H9 (cell line): ENCODE results near the gene NT5C3A. TPM values are rescaled to one million over a fixed set of nuclear protein-coding genes. Genes with fewer than 3 reads are reported as not detected.
"Not testable (repeated sequence)": the region's sequence is repeated elsewhere in the genome, so short reads cannot be mapped to it uniquely, and the experiment has no call there.

Source experiments
- DNase-seq: peaks from one replicate; pipeline ENCODE4 v3.0.0-alpha.2; 2017
- H2AFZ ChIP-seq: one replicate; pipeline ENCODE4 v1.6.1; 2013; ENCODE audit warnings: mild to moderate bottlenecking, low read length, control low read depth, moderate library complexity
- H2AK5ac ChIP-seq: 2 replicates; pipeline ENCODE4 v1.6.1; 2013; ENCODE audit warnings: low read length, control low read depth, mixed read lengths; ENCODE audit not compliant: insufficient read length
- H2BK120ac ChIP-seq: one replicate; pipeline ENCODE4 v1.6.1; 2013; ENCODE audit warnings: low read depth, mild to moderate bottlenecking, low read length, control low read depth, inconsistent platforms; ENCODE audit not compliant: poor library complexity, severe bottlenecking
- H2BK12ac ChIP-seq: 2 replicates; pipeline ENCODE4 v1.6.1; 2013; ENCODE audit warnings: low read length, control low read depth, mixed read lengths, low read depth; ENCODE audit not compliant: insufficient read length
- H2BK15ac ChIP-seq: 2 replicates; pipeline ENCODE4 v1.6.1; 2013; ENCODE audit warnings: low read depth, low read length, control low read depth
- H2BK20ac ChIP-seq: one replicate; pipeline ENCODE4 v1.6.1; 2013; ENCODE audit warnings: low read depth, mild to moderate bottlenecking, low read length, control low read depth, inconsistent platforms; ENCODE audit not compliant: poor library complexity, severe bottlenecking
- H2BK5ac ChIP-seq: 2 replicates; pipeline ENCODE4 v1.6.1; 2013; ENCODE audit warnings: low read length, control low read depth, mixed read lengths; ENCODE audit not compliant: insufficient read length
- H3K14ac ChIP-seq: 2 replicates; pipeline ENCODE4 v1.6.1; 2013; ENCODE audit warnings: low read length, control low read depth; ENCODE audit not compliant: insufficient read depth
- H3K18ac ChIP-seq: 2 replicates; pipeline ENCODE4 v1.6.1; 2013; ENCODE audit warnings: low read depth, mild to moderate bottlenecking, mixed read lengths, low read length, control low read depth; ENCODE audit not compliant: insufficient read length
- H3K23ac ChIP-seq: 2 replicates; pipeline ENCODE4 v1.6.1; 2013; ENCODE audit warnings: low read length, control low read depth, mixed read lengths, low read depth; ENCODE audit not compliant: insufficient read length
- H3K23me2 ChIP-seq: 2 replicates; pipeline ENCODE4 v1.6.1; 2013; ENCODE audit warnings: low read depth, mild to moderate bottlenecking, mixed read lengths, low read length, control low read depth; ENCODE audit not compliant: insufficient read length, poor library complexity, severe bottlenecking
- H3K27ac ChIP-seq: 2 replicates; pipeline ENCODE4 v1.5.1; 2013; ENCODE audit warnings: low read length, control low read depth, mixed read lengths, low read depth; ENCODE audit not compliant: insufficient read length
- H3K27me3 ChIP-seq: 2 replicates; pipeline ENCODE4 v1.6.1; 2013; ENCODE audit warnings: low read length, control low read depth, inconsistent platforms; ENCODE audit not compliant: insufficient read depth
- H3K4ac ChIP-seq: 2 replicates; pipeline ENCODE4 v1.6.1; 2013; ENCODE audit warnings: low read depth, mild to moderate bottlenecking, control low read depth, inconsistent platforms, low read length, moderate library complexity
- H3K4me1 ChIP-seq: 2 replicates; pipeline ENCODE4 v1.6.1; 2013; ENCODE audit warnings: low read length, control low read depth, inconsistent platforms; ENCODE audit not compliant: insufficient read depth
- H3K4me2 ChIP-seq: 2 replicates; pipeline ENCODE4 v1.6.1; 2013; ENCODE audit warnings: low read length, control low read depth, mixed read lengths; ENCODE audit not compliant: insufficient read length, insufficient read depth
- H3K56ac ChIP-seq: 2 replicates; pipeline ENCODE4 v1.6.1; 2013; ENCODE audit warnings: low read depth, mild to moderate bottlenecking, mixed read lengths, low read length, control low read depth; ENCODE audit not compliant: insufficient read length
- H3K79me1 ChIP-seq: 2 replicates; pipeline ENCODE4 v1.6.1; 2013; ENCODE audit warnings: low read depth, mild to moderate bottlenecking, moderate library complexity, low read length, control low read depth, inconsistent platforms; ENCODE audit not compliant: insufficient read depth, poor library complexity, severe bottlenecking
- H3K79me2 ChIP-seq: 2 replicates; pipeline ENCODE4 v1.6.1; 2013; ENCODE audit warnings: low read length, control low read depth, inconsistent platforms; ENCODE audit not compliant: insufficient read depth
- H3K9ac ChIP-seq: 2 replicates; pipeline ENCODE4 v1.6.1; 2013; ENCODE audit warnings: low read length, control low read depth, mixed read lengths; ENCODE audit not compliant: insufficient read length; ENCODE audit errors: extremely low read depth
- H3K9me3 ChIP-seq: one replicate; pipeline ENCODE4 v1.6.1; 2013; ENCODE audit warnings: low read depth, low read length, inconsistent platforms; ENCODE audit not compliant: control insufficient read depth
- H3T11ph ChIP-seq: one replicate; pipeline ENCODE4 v1.6.1; 2013; ENCODE audit warnings: mild to moderate bottlenecking, low read length, control low read depth, inconsistent platforms
- H4K20me1 ChIP-seq: one replicate; pipeline ENCODE4 v1.6.1; 2013; ENCODE audit not compliant: control insufficient read depth, insufficient read length, insufficient read depth
- H4K5ac ChIP-seq: 2 replicates; pipeline ENCODE4 v1.6.1; 2013; ENCODE audit warnings: low read depth, mild to moderate bottlenecking, mixed read lengths, low read length, control low read depth; ENCODE audit not compliant: insufficient read length
- H4K8ac ChIP-seq: replicated peaks from 2 replicates; pipeline ENCODE4 v1.6.1; 2013; ENCODE audit warnings: low read length, control low read depth, mixed read lengths, low read depth; ENCODE audit not compliant: insufficient read length
- H4K91ac ChIP-seq: 2 replicates; pipeline ENCODE4 v1.6.1; 2013; ENCODE audit warnings: low read depth, mild to moderate bottlenecking, moderate library complexity, mixed read lengths, low read length, control low read depth; ENCODE audit not compliant: insufficient read length
- H3K27ac Mint-ChIP-seq, 3 experiments: 2 replicates in 2 of 3; 3 replicates in 1 of 3; pipeline ENCODE4 v1.8.0; 2020 to 2021; ENCODE audit warnings: mixed read lengths in 3 of 3, mild to moderate bottlenecking in 1 of 3, moderate library complexity in 1 of 3
- H3K27me3 Mint-ChIP-seq: 2 replicates; pipeline ENCODE4 v1.8.0; 2021; ENCODE audit warnings: low read depth, mild to moderate bottlenecking, moderate library complexity, mixed read lengths
- H3K36me3 Mint-ChIP-seq, 3 experiments: 2 replicates in 2 of 3; 3 replicates in 1 of 3; pipeline ENCODE4 v1.8.0; 2020 to 2021; ENCODE audit warnings: low read depth in 3 of 3, mixed read lengths in 3 of 3; ENCODE audit not compliant: insufficient read depth in 1 of 3
- H3K4me1 Mint-ChIP-seq, 2 experiments: 2 replicates each; pipeline ENCODE4 v1.8.0; 2020; ENCODE audit warnings: mixed read lengths in 2 of 2
- H3K4me3 Mint-ChIP-seq, 2 experiments: 2 replicates in 1 of 2; 3 replicates in 1 of 2; pipeline ENCODE4 v1.8.0; 2020 to 2021; ENCODE audit warnings: mild to moderate bottlenecking in 2 of 2, mixed read lengths in 2 of 2, moderate library complexity in 1 of 2
- H3K9me3 Mint-ChIP-seq, 2 experiments: 2 replicates in 1 of 2; 3 replicates in 1 of 2; pipeline ENCODE4 v1.8.0; 2020; ENCODE audit warnings: mild to moderate bottlenecking in 2 of 2, mixed read lengths in 2 of 2, moderate library complexity in 1 of 2
- WGBS: extraction: QIAGEN DNeasy Blood & Tissue Kit; methylation state at CpG from one replicate; pipeline ENCODE4 v1.1.7; 2013; ENCODE audit warnings: missing lambda C conversion rate, low lambda C conversion rate, mixed read lengths; ENCODE audit not compliant: insufficient read length; ENCODE audit errors: extremely low coverage; 5-methylcytosine and 5-hydroxymethylcytosine counted together
- total RNA-seq: library from RNA; stranded (reverse); gene quantifications from 2 replicates; pipeline ENCODE4 v1.2.1, GENCODE V29; 2021

Gene NT5C3A
- total RNA-seq, 1 experiment from 2014 or later = 22.1 TPM

DNA sequence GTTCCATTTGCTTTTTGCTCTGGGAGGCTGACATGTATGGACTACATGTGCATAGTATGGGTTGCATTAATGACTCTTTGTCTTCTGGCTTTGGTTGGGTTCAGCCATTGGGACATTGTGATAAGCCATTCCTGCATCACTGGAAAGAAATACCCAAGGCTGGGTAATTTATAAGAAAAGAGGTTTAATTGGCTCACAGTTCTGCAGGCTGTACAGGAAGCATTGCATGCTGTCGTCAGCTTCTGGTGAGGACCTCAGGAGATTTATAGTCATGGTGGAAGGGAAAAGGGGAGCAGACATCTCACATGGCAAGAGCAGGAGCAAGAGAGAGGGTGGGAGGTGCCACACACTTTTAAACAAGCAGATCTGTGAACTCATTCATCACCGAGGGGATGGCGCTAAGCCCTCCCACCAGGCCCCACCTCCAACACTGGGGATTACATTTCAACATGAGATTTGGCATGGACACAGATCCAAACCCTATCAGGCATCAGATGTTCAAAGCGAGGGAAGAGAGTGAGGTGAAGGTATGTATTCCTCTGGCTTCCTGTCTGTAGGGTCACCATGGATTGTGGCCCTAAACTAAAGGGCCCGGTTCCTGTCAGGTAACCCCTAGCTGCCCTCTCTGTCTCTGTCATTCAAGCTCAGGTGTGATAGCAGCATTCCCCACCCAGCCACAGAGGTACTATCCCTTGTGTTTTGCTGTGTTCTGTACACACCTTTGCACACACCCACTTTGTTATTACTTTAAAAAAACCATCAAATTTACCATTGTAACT, 95.9 kb downstream of the NT5C3A start:
- not testable (repeated sequence) for H3K27ac ChIP-seq

More for the DNA sequence above, 95.9 kb downstream of the NT5C3A start:
- not testable (repeated sequence) for H3K4me2 ChIP-seq, H2BK120ac ChIP-seq, H3K27me3 ChIP-seq, H3K4me3 Mint-ChIP-seq, H4K5ac ChIP-seq, H2BK12ac ChIP-seq, H4K8ac ChIP-seq, H2BK5ac ChIP-seq, H3K23ac ChIP-seq, H3T11ph ChIP-seq, H3K18ac ChIP-seq, H4K91ac ChIP-seq, H3K23me2 ChIP-seq, H3K79me1 ChIP-seq, H3K9ac ChIP-seq, H3K56ac ChIP-seq, H3K79me2 ChIP-seq, H3K27ac Mint-ChIP-seq, H3K4ac ChIP-seq, H3K4me1 Mint-ChIP-seq, H3K4me1 ChIP-seq, H2AFZ ChIP-seq, H2AK5ac ChIP-seq, H3K9me3 Mint-ChIP-seq, H3K36me3 Mint-ChIP-seq, H4K20me1 ChIP-seq, H2BK15ac ChIP-seq, DNase-seq, H3K14ac ChIP-seq, H2BK20ac ChIP-seq, H3K9me3 ChIP-seq
- H3K27me3 Mint-ChIP-seq = peaks cover 26% of the 10 kb centered on the region
- no CpG with 5 or more reads among the region's 5 CpGs for WGBS
